Neuronal stem cell (in vitro differentiated cells): ENCODE measurements around the gene GARIN5A.
A peak's percentile ranks its signal among the peaks of the same experiment; 100 is the strongest.

Source experiments
- DNase-seq: peaks from one replicate; pipeline ENCODE4 v3.0.0-alpha.2; 2013; ENCODE audit warnings: low spot score
- H2AFZ ChIP-seq: one replicate; pipeline ENCODE4 v1.6.1; 2013; ENCODE audit warnings: mild to moderate bottlenecking, low read length, inconsistent platforms
- H2AK5ac ChIP-seq: 2 replicates; pipeline ENCODE4 v1.6.1; 2013; ENCODE audit warnings: low read depth, mild to moderate bottlenecking, inconsistent platforms, low read length, moderate library complexity, mixed read lengths
- H2BK120ac ChIP-seq: 2 replicates; pipeline ENCODE4 v1.6.1; 2013; ENCODE audit warnings: low read depth, mild to moderate bottlenecking, inconsistent platforms, low read length, moderate library complexity, mixed read lengths
- H2BK12ac ChIP-seq: one replicate; pipeline ENCODE4 v1.6.1; 2013; ENCODE audit warnings: low read length, inconsistent platforms
- H2BK15ac ChIP-seq: 2 replicates; pipeline ENCODE4 v1.6.1; 2013; ENCODE audit warnings: mild to moderate bottlenecking, low read length, inconsistent platforms, mixed read lengths
- H2BK5ac ChIP-seq: one replicate; pipeline ENCODE4 v1.6.1; 2013; ENCODE audit warnings: inconsistent platforms, mild to moderate bottlenecking, low read length, moderate library complexity
- H3K14ac ChIP-seq: one replicate; pipeline ENCODE4 v1.6.1; 2013; ENCODE audit warnings: low read length, inconsistent platforms
- H3K18ac ChIP-seq: 2 replicates; pipeline ENCODE4 v1.6.1; 2013; ENCODE audit warnings: low read length, inconsistent platforms
- H3K23ac ChIP-seq: 2 replicates; pipeline ENCODE4 v1.6.1; 2013; ENCODE audit warnings: low read depth, mild to moderate bottlenecking, mixed read lengths, low read length, inconsistent platforms; ENCODE audit not compliant: poor library complexity
- H3K27ac ChIP-seq: replicated peaks from 3 replicates; pipeline ENCODE4 v1.5.1; 2013; ENCODE audit warnings: low read length, inconsistent platforms
- H3K27me3 ChIP-seq, 3 experiments: 2 replicates each; pipeline ENCODE4 v1.6.1; 2013; ENCODE audit warnings: low read length in 3 of 3, mild to moderate bottlenecking in 2 of 3, inconsistent platforms in 1 of 3, low read depth in 1 of 3, mixed read lengths in 1 of 3, moderate library complexity in 1 of 3; ENCODE audit not compliant: control insufficient read depth in 3 of 3, insufficient read depth in 3 of 3
- H3K36me3 ChIP-seq, 2 donors: replicated peaks in 1 of 2; 2 replicates each; pipeline ENCODE4 v1.6.1; 2013; ENCODE audit warnings: low read length in 2 of 2; ENCODE audit not compliant: control insufficient read depth in 2 of 2, insufficient read depth in 2 of 2
- H3K4ac ChIP-seq: 2 replicates; pipeline ENCODE4 v1.6.1; 2013; ENCODE audit warnings: inconsistent platforms, mild to moderate bottlenecking, low read length, moderate library complexity
- H3K4me1 ChIP-seq, 2 donors: 1 replicate in 1 of 2; 2 replicates in 1 of 2; pipeline ENCODE4 v1.6.1; 2013; ENCODE audit warnings: low read length in 2 of 2, low read depth in 1 of 2; ENCODE audit not compliant: control insufficient read depth in 2 of 2, insufficient read depth in 1 of 2
- H3K4me2 ChIP-seq: one replicate; pipeline ENCODE4 v1.6.1; 2013; ENCODE audit warnings: mild to moderate bottlenecking, low read length, inconsistent platforms; ENCODE audit not compliant: insufficient read depth, poor library complexity, severe bottlenecking
- H3K4me3 ChIP-seq, 2 donors: 2 replicates each; pipeline ENCODE4 v1.5.1; 2013; ENCODE audit warnings: low read length in 2 of 2, mild to moderate bottlenecking in 2 of 2, inconsistent platforms in 1 of 2, moderate library complexity in 1 of 2
- H3K79me1 ChIP-seq: one replicate; pipeline ENCODE4 v1.6.1; 2013; ENCODE audit warnings: low read depth, mild to moderate bottlenecking, inconsistent platforms, low read length, moderate library complexity
- H3K9ac ChIP-seq: one replicate; pipeline ENCODE4 v1.6.1; 2013; ENCODE audit warnings: mild to moderate bottlenecking, low read depth, low read length, inconsistent platforms; ENCODE audit not compliant: poor library complexity
- H3K9me3 ChIP-seq, 2 donors: replicated peaks in 1 of 2; 2 replicates each; pipeline versions ENCODE3 to v1.6.1; 2013; ENCODE audit warnings: low read length in 2 of 2, mild to moderate bottlenecking in 2 of 2, inconsistent platforms in 1 of 2, low read depth in 1 of 2, mixed read lengths in 1 of 2, moderate library complexity in 1 of 2; ENCODE audit not compliant: control insufficient read depth in 2 of 2, insufficient read depth in 1 of 2
- H4K8ac ChIP-seq: one replicate; pipeline ENCODE4 v1.6.1; 2013; ENCODE audit warnings: low read depth, mild to moderate bottlenecking, inconsistent platforms, low read length, moderate library complexity
- H4K91ac ChIP-seq: one replicate; pipeline ENCODE4 v1.6.1; 2013; ENCODE audit warnings: low read length, low read depth, mild to moderate bottlenecking, inconsistent platforms; ENCODE audit not compliant: poor library complexity
- WGBS, 2 donors: extraction: QIAGEN DNeasy Blood & Tissue Kit; methylation state at CpG; one replicate each; pipeline ENCODE4 v1.1.7; 2013; ENCODE audit warnings: missing lambda C conversion rate in 2 of 2, mixed read lengths in 1 of 2; ENCODE audit not compliant: insufficient read length in 2 of 2, insufficient replicate concordance in 1 of 2; ENCODE audit errors: extremely low coverage in 2 of 2; 5-methylcytosine and 5-hydroxymethylcytosine counted together

Gene GARIN5A

GRCh38 chr19:50462970-50463369, 13.7 kb downstream of the GARIN5A start:
- H3K27ac ChIP-seq = no peak overlapping the region
- no CpG with 5 or more reads among the region's 7 CpGs for WGBS, 2 donors

DNA sequence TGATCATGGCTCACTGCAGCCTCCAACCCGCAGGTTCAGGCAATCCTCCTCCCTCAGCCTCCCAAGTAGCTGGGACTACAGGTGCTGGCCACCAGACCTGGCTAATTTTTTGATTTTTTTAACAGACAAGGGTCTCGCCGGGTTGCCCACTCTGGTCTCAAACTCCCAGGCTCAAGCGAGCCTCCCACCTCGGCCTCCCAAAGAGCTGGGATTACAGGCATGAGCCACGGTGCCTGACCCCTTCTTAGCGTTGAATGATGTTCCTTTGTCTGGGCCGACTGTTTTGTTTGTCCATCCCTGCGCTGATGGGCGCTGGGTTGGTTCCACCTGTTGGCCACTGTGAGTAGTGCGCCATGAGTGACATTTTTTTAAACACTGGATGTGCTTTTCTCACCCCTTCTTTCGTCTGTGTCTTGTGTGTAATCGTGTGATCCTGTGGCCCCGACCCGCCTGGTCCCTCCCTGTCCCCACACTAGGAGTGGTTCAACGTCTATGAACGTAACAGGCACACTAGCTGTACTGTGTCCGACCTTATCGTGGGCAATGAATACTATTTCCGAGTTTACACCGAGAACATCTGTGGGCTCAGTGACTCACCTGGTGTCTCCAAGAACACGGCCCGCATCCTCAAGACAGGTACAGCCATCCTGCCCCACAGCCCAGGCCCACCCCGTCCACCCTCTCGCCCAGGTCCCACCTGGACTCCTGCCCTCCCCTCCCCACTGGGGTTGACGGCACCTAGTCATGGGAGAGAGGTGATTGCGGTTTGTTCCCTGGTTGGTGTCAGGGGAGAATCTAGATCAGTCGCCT, 15.4 kb downstream of the GARIN5A start:
- Histone ChIP-seq H3K14ac (peak overlapping the region; percentile 71), H2BK120ac (peak overlapping the region; percentile 56), H3K27me3 (peaks cover 0 to 3% (median 0%) of the 10 kb centered on the region in 3 experiments), H3K9me3 (no peaks in the 10 kb centered on the region), H3K4me1 (peaks cover 5 to 11% of the 10 kb centered on the region in 2 donors), H3K23ac (no peak overlapping the region), H2AFZ (peak overlapping the region; percentile 52), H3K4me3 (no peak overlapping the region), H3K4ac (no peak overlapping the region), H2BK15ac (peak overlapping the region; percentile 99), H4K8ac (peak overlapping the region; percentile 17), H3K27ac (no peak overlapping the region), H3K9ac (peak overlapping the region; percentile 80), H3K79me1 (peaks cover 2% of the 10 kb centered on the region), H2BK5ac (no peak overlapping the region), H3K4me2 (no peak overlapping the region), H2AK5ac (peak overlapping the region; percentile 99), H2BK12ac (peak overlapping the region; percentile 100), H4K91ac (peak overlapping the region; percentile 85), H3K36me3 (no peaks in the 10 kb centered on the region), H3K18ac (peak overlapping the region; percentile 44)
- no CpG with 5 or more reads among the region's 28 CpGs for WGBS, 2 donors
- DNase-seq = peak; percentile 71

More at GRCh38 chr19:50462970-50463369, 13.7 kb downstream of the GARIN5A start:
- Histone ChIP-seq H2AFZ (no peak overlapping the region), H3K18ac (no peak overlapping the region), H3K4me1 (peaks cover 13 to 14% of the 10 kb centered on the region in 2 donors), H2BK15ac (peak overlapping the region; percentile 33), H3K4me2 (no peak overlapping the region), H2BK120ac (no peak overlapping the region), H3K9ac (no peak overlapping the region), H3K14ac (no peak overlapping the region), H4K8ac (no peak overlapping the region), H3K27me3 (no peaks in the 10 kb centered on the region), H3K4me3 (no peak overlapping the region), H3K9me3 (no peaks in the 10 kb centered on the region), H2AK5ac (no peak overlapping the region), H3K4ac (no peak overlapping the region), H4K91ac (no peak overlapping the region), H2BK5ac (no peak overlapping the region), H3K79me1 (peaks cover 2% of the 10 kb centered on the region), H3K23ac (no peak overlapping the region), H3K36me3 (no peaks in the 10 kb centered on the region), H2BK12ac (no peak overlapping the region)
- DNase-seq = no peak

GRCh38 chr19:50460161-50460765, 16.4 kb downstream of the GARIN5A start:
- peaks cover 0 to 5% of the 10 kb centered on the region in 2 donors for H3K4me1 ChIP-seq
- H4K91ac ChIP-seq = no peak overlapping the region
- WGBS, 2 donors = no CpG with 5 or more reads among the region's 13 CpGs
- peaks cover 0 to 3% (median 0%) of the 10 kb centered on the region in 3 experiments for H3K27me3 ChIP-seq
- no peak for DNase-seq
- H3K9me3 ChIP-seq = no peaks in the 10 kb centered on the region
- H3K23ac ChIP-seq = no peak overlapping the region
- no peaks in the 10 kb centered on the region for H3K36me3 ChIP-seq
- no peak overlapping the region for H2AFZ ChIP-seq
- no peak overlapping the region for H2AK5ac ChIP-seq
- H3K4me3 ChIP-seq = no peak overlapping the region
- H2BK12ac ChIP-seq = no peak overlapping the region
- no peak overlapping the region for H2BK120ac ChIP-seq
- H3K14ac ChIP-seq = no peak overlapping the region
- H3K27ac ChIP-seq = no peak overlapping the region
- no peak overlapping the region for H4K8ac ChIP-seq
- H2BK15ac ChIP-seq = peak overlapping the region; percentile 5
- H3K9ac ChIP-seq = no peak overlapping the region
- H3K79me1 ChIP-seq = peaks cover 2% of the 10 kb centered on the region
- no peak overlapping the region for H2BK5ac ChIP-seq
- no peak overlapping the region for H3K4me2 ChIP-seq
- no peak overlapping the region for H3K4ac ChIP-seq
- no peak overlapping the region for H3K18ac ChIP-seq

- Histone ChIP-seq H2BK5ac (no peak overlapping the region), H3K4me3 (no peak overlapping the region), H2BK12ac (no peak overlapping the region), H4K8ac (no peak overlapping the region), H3K23ac (no peak overlapping the region), H2BK15ac (peak overlapping the region; percentile 5), H3K27ac (no peak overlapping the region), H3K9me3 (no peaks in the 10 kb centered on the region), H3K9ac (no peak overlapping the region), H4K91ac (no peak overlapping the region), H3K36me3 (no peaks in the 10 kb centered on the region), H2AFZ (no peak overlapping the region), H3K4me2 (no peak overlapping the region), H3K18ac (no peak overlapping the region), H3K4ac (no peak overlapping the region), H2BK120ac (no peak overlapping the region), H3K27me3 (peaks cover 0 to 3% (median 0%) of the 10 kb centered on the region in 3 experiments), H3K79me1 (peaks cover 2% of the 10 kb centered on the region), H3K14ac (no peak overlapping the region), H2AK5ac (no peak overlapping the region), H3K4me1 (peaks cover 0 to 5% of the 10 kb centered on the region in 2 donors)
- no CpG with 5 or more reads among the region's 1 CpG for WGBS, 2 donors
- DNase-seq = no peak
These were observed 17.0 kb downstream of the GARIN5A start for GRCh38 chr19:50459638-50460037.
